Activated naive CD8-positive, alpha-beta T cell (primary cell): ENCODE data around the gene MGAT3.

Experiments
- H3K27ac Mint-ChIP-seq: one replicate; pipeline ENCODE4 v1.8.0; 2021; ENCODE audit warnings: mixed read lengths
- H3K27me3 Mint-ChIP-seq: one replicate; pipeline ENCODE4 v1.8.0; 2021; ENCODE audit warnings: mixed read lengths
- H3K36me3 Mint-ChIP-seq: one replicate; pipeline ENCODE4 v1.8.0; 2021; ENCODE audit warnings: mixed read lengths
- H3K4me1 Mint-ChIP-seq: one replicate; pipeline ENCODE4 v1.8.0; 2021; ENCODE audit warnings: low read depth, mixed read lengths
- H3K4me3 Mint-ChIP-seq: one replicate; pipeline ENCODE4 v1.8.0; 2021; ENCODE audit warnings: mild to moderate bottlenecking, mixed read lengths
- H3K9me3 Mint-ChIP-seq: one replicate; pipeline ENCODE4 v1.8.0; 2021; ENCODE audit warnings: low read depth, mixed read lengths

The MGAT3 gene

DNA sequence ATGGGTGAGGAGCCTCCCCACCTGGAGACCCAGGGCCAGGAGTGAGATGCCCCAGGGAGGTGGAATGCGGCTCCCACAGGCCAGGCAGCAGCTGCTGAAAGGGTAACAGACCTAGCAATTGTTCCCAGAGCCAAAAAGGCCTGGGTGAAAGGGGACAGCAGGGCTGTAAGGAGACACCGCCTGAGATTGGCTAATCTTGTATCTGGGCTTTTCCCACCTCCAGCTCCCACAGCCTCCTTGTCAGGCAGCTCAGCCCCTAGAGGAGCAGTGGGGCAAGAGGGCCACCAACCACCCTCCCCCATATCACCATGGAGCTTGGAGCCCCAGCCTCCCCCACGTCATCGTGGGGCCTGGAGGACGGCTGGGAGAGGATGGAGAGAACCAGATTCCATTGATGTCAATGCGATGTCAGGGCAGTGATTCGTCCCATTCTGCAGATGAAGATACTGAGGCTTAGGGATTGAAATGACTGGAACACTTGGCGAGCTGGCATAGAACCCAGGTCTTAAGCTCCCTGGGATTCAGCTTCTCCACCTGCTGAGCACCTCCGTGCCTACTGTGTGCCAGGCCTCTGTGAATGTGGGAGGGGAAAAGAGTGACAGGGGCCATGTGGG, 2.9 kb upstream of the MGAT3 start:
- Mint-ChIP-seq H3K27me3 (peaks cover 4% of the 10 kb centered on the region), H3K9me3 (no peaks in the 10 kb centered on the region), H3K4me1 (peaks cover 38% of the 10 kb centered on the region), H3K36me3 (peaks cover 2% of the 10 kb centered on the region), H3K4me3 (no peak overlapping the region), H3K27ac (no peak overlapping the region)

DNA sequence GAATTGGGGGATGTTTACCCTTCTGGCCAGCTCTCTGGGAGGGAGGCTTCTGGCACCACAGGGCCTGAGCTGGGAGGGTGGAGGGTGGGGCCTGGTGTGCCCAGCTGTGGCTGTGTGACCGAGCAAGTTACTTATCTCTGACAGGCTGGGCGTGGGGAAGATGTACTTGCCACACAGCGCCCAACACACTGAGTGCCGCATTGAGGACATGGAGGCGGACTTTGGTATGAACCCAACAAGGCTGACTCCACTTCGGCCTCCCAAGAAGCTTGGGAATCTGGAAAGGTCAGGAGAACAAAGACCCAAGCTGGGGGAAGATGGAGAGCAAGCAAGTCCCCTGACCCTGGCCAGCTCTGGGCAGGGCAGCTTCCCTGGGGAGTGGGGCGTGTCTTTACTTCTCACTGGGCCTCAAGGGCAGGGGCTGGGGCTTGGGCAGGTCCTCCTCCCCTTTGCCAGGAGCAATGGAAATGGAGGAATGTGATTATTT, 2.4 kb upstream of the MGAT3 start:
- peaks cover 34% of the 10 kb centered on the region for H3K4me1 Mint-ChIP-seq
- H3K27ac Mint-ChIP-seq: no peak overlapping the region
- H3K36me3 Mint-ChIP-seq: peaks cover 2% of the 10 kb centered on the region
- H3K27me3 Mint-ChIP-seq: peaks cover 4% of the 10 kb centered on the region
- H3K9me3 Mint-ChIP-seq: no peaks in the 10 kb centered on the region
- H3K4me3 Mint-ChIP-seq: no peak overlapping the region

DNA sequence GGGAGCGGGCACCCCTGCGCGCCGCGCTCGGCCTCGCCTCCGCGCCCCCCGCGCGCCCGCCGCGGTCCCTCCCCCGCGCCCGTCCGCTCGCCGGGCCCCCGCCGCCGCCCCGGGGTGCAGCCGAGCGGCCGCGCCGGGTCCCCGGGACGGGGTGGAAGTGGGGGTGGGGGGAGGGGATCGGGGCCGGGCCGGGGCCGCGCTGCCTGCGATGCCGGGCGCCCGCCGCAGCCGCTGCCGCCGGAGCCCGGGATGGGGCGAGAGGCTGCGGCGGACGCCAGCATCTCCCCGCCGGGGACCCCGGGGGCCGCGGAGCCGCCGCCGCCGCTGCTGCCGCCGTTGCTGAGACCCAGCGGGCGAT, 365 bp downstream of the MGAT3 start:
- Mint-ChIP-seq H3K4me1 (peaks cover 21% of the 10 kb centered on the region), H3K27me3 (peaks cover 5% of the 10 kb centered on the region), H3K27ac (no peak overlapping the region), H3K4me3 (no peak overlapping the region), H3K9me3 (no peaks in the 10 kb centered on the region), H3K36me3 (no peaks in the 10 kb centered on the region)

DNA sequence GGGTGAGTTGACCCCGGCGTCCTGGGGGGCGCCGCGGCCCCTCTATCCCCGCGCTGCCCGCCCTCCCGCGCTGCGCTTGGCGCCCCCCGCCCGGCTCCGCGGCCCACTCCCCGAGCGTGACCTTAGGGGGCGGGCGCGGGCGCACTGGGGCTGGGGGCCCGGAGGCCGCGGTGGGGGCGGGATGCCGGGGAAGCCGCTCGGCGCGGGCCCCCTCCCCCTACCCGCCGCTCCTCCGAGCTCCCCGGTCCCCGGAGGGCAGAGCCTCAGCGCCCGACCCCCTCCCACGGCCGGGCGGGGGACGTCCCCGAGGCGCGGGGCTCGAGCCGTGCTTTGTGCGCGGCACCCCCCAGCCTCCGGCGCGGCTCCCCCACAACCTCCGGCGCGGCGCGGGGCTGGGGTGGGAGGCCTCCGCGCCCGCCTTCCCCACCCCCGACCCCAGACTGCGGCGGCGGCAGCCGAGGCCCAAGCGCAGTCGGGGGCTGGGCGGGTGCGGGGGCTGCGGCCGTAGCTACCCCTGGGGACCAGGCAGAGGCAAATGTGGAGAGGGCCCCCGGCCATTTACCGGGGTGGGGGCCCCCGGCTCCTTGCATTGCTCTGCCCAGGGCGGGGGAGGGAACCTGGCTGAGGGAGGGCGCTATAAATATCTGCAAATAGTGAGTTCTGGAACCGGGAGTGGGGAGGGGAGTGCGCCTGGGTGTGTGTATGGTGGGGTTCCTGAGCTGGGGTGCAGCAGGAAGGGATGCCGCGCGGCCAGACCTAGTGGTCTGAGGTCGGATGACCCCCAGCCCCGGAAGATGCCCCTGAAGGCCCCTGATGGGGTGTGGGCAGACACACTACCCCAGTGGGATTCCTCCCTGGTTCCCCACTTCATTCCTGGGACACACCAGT, 988 bp downstream of the MGAT3 start:
- Mint-ChIP-seq H3K27ac (no peak overlapping the region), H3K4me1 (peaks cover 18% of the 10 kb centered on the region), H3K9me3 (no peaks in the 10 kb centered on the region), H3K4me3 (peak overlapping the region; percentile 61), H3K36me3 (no peaks in the 10 kb centered on the region), H3K27me3 (peaks cover 5% of the 10 kb centered on the region)

DNA sequence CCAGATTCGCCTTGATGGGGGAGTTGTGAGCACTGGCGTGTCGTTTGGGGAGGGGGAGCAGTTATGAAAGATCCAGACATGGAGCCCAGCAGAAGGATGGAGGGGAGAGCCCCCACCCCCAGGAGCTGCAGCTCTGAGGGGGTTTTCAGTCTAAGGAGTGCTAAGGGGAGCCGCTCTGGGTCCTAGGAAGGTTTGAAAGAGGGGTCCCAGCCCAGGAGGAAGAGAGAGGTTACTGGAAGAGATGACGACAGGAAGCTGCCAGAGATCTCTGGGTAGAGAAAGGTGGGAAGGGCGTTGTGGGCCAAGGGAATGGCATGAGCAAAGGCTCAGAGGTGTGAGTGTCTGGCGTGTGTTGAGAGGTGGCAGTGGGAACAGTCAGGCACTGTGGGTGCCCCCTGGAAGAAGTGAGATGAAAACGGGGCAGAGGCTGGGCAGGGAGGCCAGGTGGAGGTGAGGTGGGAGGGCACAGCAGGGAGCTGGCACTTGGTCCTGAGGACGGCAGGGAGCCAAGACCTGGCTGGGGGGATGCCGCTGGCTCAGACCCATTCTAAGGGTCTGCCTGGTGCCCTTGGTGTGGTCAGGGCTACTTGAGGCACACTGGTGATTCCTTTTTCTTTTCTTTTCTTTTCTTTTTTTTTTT, 1.8 kb downstream of the MGAT3 start:
- H3K9me3 Mint-ChIP-seq: no peaks in the 10 kb centered on the region
- no peaks in the 10 kb centered on the region for H3K36me3 Mint-ChIP-seq
- H3K27ac Mint-ChIP-seq: no peak overlapping the region
- peaks cover 5% of the 10 kb centered on the region for H3K27me3 Mint-ChIP-seq
- peaks cover 18% of the 10 kb centered on the region for H3K4me1 Mint-ChIP-seq
- H3K4me3 Mint-ChIP-seq: peak overlapping the region; percentile 61

DNA sequence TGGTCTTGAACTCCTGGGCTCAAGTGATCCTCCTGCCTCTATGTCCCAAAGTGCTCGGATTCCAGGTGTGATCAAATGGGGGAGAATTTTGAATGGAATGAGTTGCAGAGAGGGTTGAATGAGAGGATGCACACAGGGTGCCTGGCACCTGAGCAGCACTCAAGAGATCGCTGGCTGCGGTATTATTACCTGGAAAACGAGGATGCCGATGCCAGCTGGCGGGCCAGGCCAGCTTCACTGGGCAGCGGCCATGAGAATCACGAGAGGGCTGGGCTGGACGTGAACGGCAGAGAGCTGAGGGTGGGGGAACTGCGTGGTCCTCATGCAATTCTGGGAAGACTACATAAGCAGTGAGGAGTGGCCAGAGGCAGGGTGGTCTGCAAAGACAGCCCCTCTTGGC, 2.9 kb downstream of the MGAT3 start:
- peaks cover 5% of the 10 kb centered on the region for H3K27me3 Mint-ChIP-seq
- no peak overlapping the region for H3K4me3 Mint-ChIP-seq
- no peaks in the 10 kb centered on the region for H3K36me3 Mint-ChIP-seq
- peaks cover 18% of the 10 kb centered on the region for H3K4me1 Mint-ChIP-seq
- H3K27ac Mint-ChIP-seq: no peak overlapping the region
- no peaks in the 10 kb centered on the region for H3K9me3 Mint-ChIP-seq

DNA sequence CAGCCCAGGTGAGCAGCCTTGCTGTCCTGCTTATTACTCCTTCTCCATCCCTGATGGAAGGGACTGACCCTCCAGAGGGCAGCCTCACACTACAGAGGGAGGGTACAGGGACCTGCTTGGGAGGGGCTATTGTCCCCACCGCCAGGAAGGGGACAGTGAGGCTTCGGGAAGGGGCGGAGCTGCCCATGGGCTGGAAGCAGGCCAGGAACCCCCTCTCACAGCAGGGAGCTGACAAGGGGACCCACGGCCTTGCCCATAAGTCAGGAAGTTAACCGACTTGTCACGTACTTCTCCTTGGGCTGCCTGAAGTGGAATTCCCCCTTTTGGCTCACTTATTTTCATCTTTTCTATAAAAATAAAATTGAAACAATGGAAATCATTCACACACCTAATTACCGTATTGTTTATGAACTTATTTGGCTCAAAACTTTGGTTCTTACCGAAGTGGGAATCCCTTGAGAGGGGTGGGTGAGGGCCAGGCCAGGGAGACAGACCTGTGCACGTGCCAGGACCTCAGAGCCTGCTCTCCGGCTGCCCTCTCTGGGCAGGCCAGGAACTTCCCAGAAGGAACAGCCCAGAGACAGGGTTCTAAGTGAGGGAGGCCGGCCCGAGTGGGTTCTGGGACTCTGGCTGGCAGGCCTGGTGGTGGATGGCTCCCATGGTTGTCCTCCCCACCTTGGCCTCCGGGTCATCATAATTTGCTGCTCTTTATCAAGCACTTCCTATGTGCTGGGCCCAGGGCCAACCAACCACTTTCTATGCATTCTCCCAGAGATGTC, 5.8 kb downstream of the MGAT3 start:
- H3K9me3 Mint-ChIP-seq: no peaks in the 10 kb centered on the region
- peaks cover 5% of the 10 kb centered on the region for H3K27me3 Mint-ChIP-seq
- H3K27ac Mint-ChIP-seq: no peak overlapping the region
- H3K4me1 Mint-ChIP-seq: peaks cover 5% of the 10 kb centered on the region
- no peaks in the 10 kb centered on the region for H3K36me3 Mint-ChIP-seq
- H3K4me3 Mint-ChIP-seq: no peak overlapping the region

DNA sequence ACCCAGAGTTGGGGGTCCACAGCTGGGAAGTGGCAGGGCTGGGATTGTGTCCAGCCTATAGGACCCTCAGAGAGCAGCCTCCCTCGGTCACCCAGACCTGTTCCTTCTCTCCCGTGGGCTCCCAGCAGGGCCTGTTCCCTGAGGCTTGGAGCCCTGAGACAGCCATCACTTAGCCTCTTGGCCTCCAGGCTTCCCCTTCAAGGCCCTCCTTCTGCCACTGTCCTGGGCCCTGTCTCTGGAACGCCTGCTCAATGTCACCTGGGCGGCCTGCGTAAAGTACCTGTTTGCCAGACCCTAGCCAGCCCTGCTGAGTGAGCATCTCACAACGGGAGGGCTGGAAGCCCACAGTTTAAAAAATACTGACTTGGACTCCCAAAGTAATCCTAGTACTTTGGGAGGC, 6.5 kb downstream of the MGAT3 start:
- Mint-ChIP-seq H3K4me1 (peaks cover 4% of the 10 kb centered on the region), H3K27me3 (peaks cover 5% of the 10 kb centered on the region), H3K36me3 (no peaks in the 10 kb centered on the region), H3K9me3 (no peaks in the 10 kb centered on the region), H3K4me3 (no peak overlapping the region), H3K27ac (no peak overlapping the region)

DNA sequence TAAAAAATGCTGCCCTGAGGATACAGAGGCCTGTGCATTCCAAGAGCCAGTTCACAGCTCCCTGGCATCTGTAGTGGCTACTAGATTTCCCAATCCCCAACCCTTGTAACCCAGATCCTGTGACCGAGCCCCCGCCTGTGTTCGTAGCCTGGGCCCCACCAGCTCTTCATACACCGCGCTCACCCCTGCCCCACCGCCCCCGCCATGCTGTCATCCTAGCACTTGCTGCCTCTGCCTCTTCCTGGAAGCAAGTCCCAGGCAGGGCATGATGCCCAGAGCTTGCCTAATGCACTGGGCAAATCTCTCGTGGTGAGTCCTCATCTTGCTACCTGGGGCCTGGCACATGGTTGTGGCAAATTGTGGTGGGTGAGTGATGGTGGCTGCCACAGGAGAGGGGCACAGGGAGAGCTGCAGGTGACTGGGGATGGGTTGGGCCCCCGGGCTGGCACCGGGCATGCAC, 7.1 kb downstream of the MGAT3 start:
- H3K27ac Mint-ChIP-seq: no peak overlapping the region
- no peaks in the 10 kb centered on the region for H3K4me1 Mint-ChIP-seq
- no peaks in the 10 kb centered on the region for H3K36me3 Mint-ChIP-seq
- H3K27me3 Mint-ChIP-seq: peaks cover 1% of the 10 kb centered on the region
- H3K4me3 Mint-ChIP-seq: no peak overlapping the region
- H3K9me3 Mint-ChIP-seq: no peaks in the 10 kb centered on the region

DNA sequence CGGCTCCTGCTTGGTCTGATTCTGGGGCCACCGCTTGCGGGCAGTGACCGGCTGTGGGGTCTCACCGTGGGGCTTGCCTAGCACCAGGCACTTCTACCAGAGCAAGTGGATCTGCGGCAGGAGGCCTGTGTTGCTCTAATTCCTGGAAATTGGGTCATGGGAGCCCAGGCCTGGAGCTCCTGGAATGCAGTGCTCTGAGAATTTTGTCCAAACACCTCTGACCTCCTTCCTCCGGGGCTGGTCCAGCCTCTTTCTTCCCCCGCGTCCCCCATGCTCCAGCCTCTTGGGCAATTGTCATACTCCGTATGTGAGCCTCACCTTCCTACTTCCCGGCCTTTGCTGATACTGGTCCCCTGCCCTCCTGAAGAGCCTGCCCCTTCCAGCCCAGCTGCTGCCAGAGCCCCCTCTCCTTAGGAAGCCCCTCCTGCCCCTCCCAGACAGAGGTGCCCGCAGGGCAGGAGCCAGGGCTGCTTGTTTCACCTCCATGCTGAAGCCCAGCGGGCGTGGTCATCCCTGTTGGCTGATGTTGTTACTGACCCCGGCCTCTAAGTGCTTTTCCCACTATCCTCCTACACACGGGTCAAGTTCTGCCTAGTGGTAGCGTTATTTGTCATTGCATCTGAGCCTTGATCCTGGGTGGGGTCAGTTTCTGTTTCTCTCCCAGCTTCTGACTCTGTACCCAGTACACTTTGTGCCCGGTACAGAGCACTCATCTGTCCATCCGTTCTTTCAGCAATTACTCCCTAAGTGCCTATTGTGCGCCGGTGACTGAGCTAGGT, 9.6 kb downstream of the MGAT3 start:
- Mint-ChIP-seq H3K4me3 (no peak overlapping the region), H3K27ac (no peak overlapping the region), H3K27me3 (no peaks in the 10 kb centered on the region), H3K4me1 (peaks cover 2% of the 10 kb centered on the region), H3K36me3 (no peaks in the 10 kb centered on the region), H3K9me3 (no peaks in the 10 kb centered on the region)

DNA sequence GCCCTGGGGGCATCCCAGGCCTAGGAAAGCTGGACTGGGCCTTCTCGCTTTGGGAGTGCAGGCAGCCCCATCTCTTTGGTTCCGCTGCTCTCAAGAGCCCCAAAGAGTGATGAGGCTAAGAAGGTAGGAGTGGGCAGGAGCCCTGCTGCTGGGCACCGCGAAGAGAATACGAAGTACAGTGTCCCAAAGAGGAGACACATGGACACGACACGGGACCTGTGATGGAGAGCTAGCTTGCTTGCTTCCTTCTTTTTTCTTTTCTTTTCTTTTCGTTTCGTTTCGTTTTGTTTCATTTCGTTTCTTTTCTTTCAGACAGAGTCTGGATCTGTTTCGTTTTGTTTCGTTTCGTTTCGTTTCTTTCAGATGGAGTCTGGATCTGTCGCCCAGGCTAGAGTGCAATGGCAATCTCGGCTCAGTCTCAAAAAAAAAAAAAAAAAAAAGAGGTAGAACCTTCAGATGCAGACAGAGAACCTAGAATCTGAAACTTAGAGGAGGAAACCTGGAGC, 10.6 kb downstream of the MGAT3 start:
- no peaks in the 10 kb centered on the region for H3K27me3 Mint-ChIP-seq
- H3K4me3 Mint-ChIP-seq: no peak overlapping the region
- peaks cover 12% of the 10 kb centered on the region for H3K4me1 Mint-ChIP-seq
- no peaks in the 10 kb centered on the region for H3K36me3 Mint-ChIP-seq
- no peaks in the 10 kb centered on the region for H3K9me3 Mint-ChIP-seq
- H3K27ac Mint-ChIP-seq: no peak overlapping the region

DNA sequence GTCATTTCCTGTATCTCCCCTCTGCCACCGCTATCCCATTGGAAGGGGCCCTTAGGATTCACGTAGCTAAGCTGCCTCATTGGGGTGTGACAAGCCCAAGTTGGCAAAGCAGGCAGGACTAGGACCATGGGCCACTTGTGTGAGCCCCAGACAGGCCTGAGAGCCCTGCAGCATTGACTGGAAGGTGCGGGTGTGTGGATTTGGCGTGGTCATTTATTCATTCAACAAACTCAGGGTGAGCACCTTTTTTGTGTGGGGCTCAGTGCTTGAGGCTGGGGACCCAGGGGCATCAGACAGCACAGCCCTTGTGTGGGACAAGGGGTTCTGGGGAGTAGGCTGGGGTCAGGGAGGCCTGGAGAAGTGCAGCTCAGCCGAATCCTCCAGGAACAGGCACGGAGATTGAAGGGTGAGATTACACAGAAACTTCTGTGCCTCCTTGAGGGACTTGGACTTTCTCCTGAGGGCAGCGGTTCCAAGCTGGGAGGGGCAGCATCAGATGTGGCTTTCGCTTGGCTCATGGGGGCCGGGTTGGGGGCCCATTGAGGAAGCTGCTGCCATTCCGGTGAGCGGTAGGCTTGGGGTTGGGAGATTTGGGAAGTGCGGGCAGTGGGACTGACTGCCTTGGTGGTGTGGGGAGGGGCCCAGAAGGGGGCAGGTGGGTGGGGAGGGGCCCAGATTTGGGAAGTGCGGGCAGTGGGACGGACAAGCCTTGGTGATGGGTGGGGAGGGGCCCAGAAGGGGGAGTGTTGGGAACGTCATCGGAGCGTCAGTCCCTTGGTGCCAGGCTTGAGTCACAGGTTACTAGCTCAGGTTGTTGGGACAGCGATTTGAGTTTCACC, 11.9 kb downstream of the MGAT3 start:
- H3K27me3 Mint-ChIP-seq: no peaks in the 10 kb centered on the region
- H3K4me3 Mint-ChIP-seq: no peak overlapping the region
- peaks cover 20% of the 10 kb centered on the region for H3K4me1 Mint-ChIP-seq
- no peaks in the 10 kb centered on the region for H3K36me3 Mint-ChIP-seq
- H3K27ac Mint-ChIP-seq: no peak overlapping the region
- no peaks in the 10 kb centered on the region for H3K9me3 Mint-ChIP-seq

DNA sequence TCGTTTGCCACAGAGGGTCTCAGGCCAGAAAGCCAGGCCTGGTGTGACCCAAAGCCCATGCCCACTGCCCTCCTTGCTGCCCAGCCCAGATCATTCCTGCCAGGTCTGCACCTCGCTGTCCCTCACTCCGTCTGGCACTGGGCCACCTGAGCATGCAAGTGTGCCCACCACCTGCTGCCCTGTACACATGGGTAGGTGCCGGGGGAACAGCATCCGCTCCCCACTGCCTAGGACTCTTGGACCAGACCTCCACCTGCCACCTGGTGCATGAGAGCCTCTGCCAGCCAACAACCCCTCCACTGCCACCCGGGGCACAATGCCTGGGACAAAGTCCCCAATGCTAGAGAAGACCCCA, 12.5 kb downstream of the MGAT3 start:
- no peaks in the 10 kb centered on the region for H3K36me3 Mint-ChIP-seq
- H3K9me3 Mint-ChIP-seq: no peaks in the 10 kb centered on the region
- H3K27me3 Mint-ChIP-seq: no peaks in the 10 kb centered on the region
- H3K4me1 Mint-ChIP-seq: peaks cover 20% of the 10 kb centered on the region
- H3K4me3 Mint-ChIP-seq: no peak overlapping the region
- no peak overlapping the region for H3K27ac Mint-ChIP-seq
